ENCODE results near the gene EYA3. TPM values are rescaled to one million over a fixed set of nuclear protein-coding genes. Genes with fewer than 3 reads are reported as not detected.

Gene EYA3
- total RNA-seq, 3 donors from 2014 or later (not counting 1 experiment from before 2014, with no cell fraction given): 17.7 to 25.2 (median 19.1) TPM

GRCh38 chr1:27928216-27928954 lies 160.0 kb downstream of the EYA3 start:
- H3K9me3 ChIP-seq (ENCODE audit: control insufficient read depth, insufficient read depth, low read length): no peaks in the 10 kb centered on the region
- no peak for TF ChIP-seq CTCF (IDR thresholded peaks at IDR 0.05)
- Mint-ChIP-seq H3K27ac (no peak overlapping the region), H3K9me3 (no peaks in the 10 kb centered on the region), H3K27me3 (ENCODE audit: low read depth in 2 of 2) (peaks cover 0 to 4% of the 10 kb centered on the region in 2 donors), H3K4me3 (no peak overlapping the region), H3K4me1 (peaks cover 0 to 4% of the 10 kb centered on the region in 2 donors), H3K36me3 (no peaks in the 10 kb centered on the region)
- intact Hi-C loops (cut with micrococcal nuclease): no loop called here
- H3K27ac ChIP-seq (ENCODE audit: low read length): no peak overlapping the region
- 92% methylated on average over 3 of the region's 5 CpGs for WGBS (ENCODE audit: insufficient coverage)
- DNase-seq (no peak), ATAC-seq (no peak)
- H3K4me1 ChIP-seq (ENCODE audit: control insufficient read depth, insufficient read depth, low read length): no peaks in the 10 kb centered on the region
- no peak overlapping the region for H3K4me3 ChIP-seq (ENCODE audit: low read length)
- no peaks in the 10 kb centered on the region for H3K36me3 ChIP-seq (ENCODE audit: control insufficient read depth, insufficient read depth, low read length)
- H3K27me3 ChIP-seq (ENCODE audit: control insufficient read depth, insufficient read depth, low read length): no peaks in the 10 kb centered on the region

- no peaks in the 10 kb centered on the region for H3K9me3 ChIP-seq (ENCODE audit: control insufficient read depth, insufficient read depth, low read length)
- Mint-ChIP-seq H3K4me3 (no peak overlapping the region), H3K4me1 (no peaks in the 10 kb centered on the region), H3K27me3 (ENCODE audit: low read depth in 2 of 2) (peaks cover 0 to 3% of the 10 kb centered on the region in 2 donors), H3K27ac (no peak overlapping the region), H3K36me3 (no peaks in the 10 kb centered on the region), H3K9me3 (no peaks in the 10 kb centered on the region)
- no peaks in the 10 kb centered on the region for H3K27me3 ChIP-seq (ENCODE audit: control insufficient read depth, insufficient read depth, low read length)
- H3K4me1 ChIP-seq (ENCODE audit: control insufficient read depth, insufficient read depth, low read length): no peaks in the 10 kb centered on the region
- TF ChIP-seq CTCF (IDR thresholded peaks at IDR 0.05): no peak
- no peaks in the 10 kb centered on the region for H3K36me3 ChIP-seq (ENCODE audit: control insufficient read depth, insufficient read depth, low read length)
- DNase-seq: no peak
- no peak overlapping the region for H3K27ac ChIP-seq (ENCODE audit: low read length)
- intact Hi-C loops (cut with micrococcal nuclease): no loop called here
- H3K4me3 ChIP-seq (ENCODE audit: low read length): no peak overlapping the region
- ATAC-seq: no peak
- WGBS (ENCODE audit: insufficient coverage): 100% methylated on average over 1 of the region's 3 CpGs
Observed at GRCh38 chr1:27922272-27922671, 166.1 kb downstream of the EYA3 start.

Other genes starting within 250 kb of the EYA3 start
- 100 to 1,000 TPM; 104 to 234 (median 122) TPM for gene THEMIS2, start 216.1 kb downstream of the EYA3 start, total RNA-seq
- gene RPA2, start 174.0 kb downstream of the EYA3 start, total RNA-seq: 10 to 100 TPM; 40.6 to 60.1 (median 50.1) TPM
- gene SMPDL3B, start 153.6 kb downstream of the EYA3 start, total RNA-seq: under 1 TPM; 0.24 to 0.88 (median 0.75) TPM
- 10 to 100 TPM in 2 of 3 donors, 1 to 10 TPM in 1; 8.0 to 16.8 (median 15.5) TPM for gene XKR8, start 128.6 kb downstream of the EYA3 start, total RNA-seq
- 1 to 10 TPM; 1.2 to 6.4 (median 1.5) TPM for gene PTAFR, start 88.1 kb upstream of the EYA3 start, total RNA-seq
- gene DNAJC8, start 144.4 kb upstream of the EYA3 start, total RNA-seq: 10 to 100 TPM; 85.3 to 85.9 (median 85.4) TPM
- 100 to 1,000 TPM in 1 of 3 donors, 10 to 100 TPM in 2; 81.1 to 101 (median 91.1) TPM for gene ATP5IF1, start 147.5 kb upstream of the EYA3 start, total RNA-seq
- 10 to 100 TPM; 21.0 to 30.3 (median 27.1) TPM for gene SESN2, start 170.9 kb upstream of the EYA3 start, total RNA-seq
- 10 to 100 TPM in 1 of 3 donors, 1 to 10 TPM in 2; 6.6 to 10.2 (median 8.9) TPM for gene MED18, start 240.4 kb upstream of the EYA3 start, total RNA-seq

All from natural killer cell (primary cell).